ENCODE results near the gene XXYLT1. TPM values are rescaled to one million over a fixed set of nuclear protein-coding genes. Genes with fewer than 3 reads are reported as not detected.

XXYLT1 gene
- total RNA-seq, 1 donor from 2014 or later = 14.5 TPM

DNA sequence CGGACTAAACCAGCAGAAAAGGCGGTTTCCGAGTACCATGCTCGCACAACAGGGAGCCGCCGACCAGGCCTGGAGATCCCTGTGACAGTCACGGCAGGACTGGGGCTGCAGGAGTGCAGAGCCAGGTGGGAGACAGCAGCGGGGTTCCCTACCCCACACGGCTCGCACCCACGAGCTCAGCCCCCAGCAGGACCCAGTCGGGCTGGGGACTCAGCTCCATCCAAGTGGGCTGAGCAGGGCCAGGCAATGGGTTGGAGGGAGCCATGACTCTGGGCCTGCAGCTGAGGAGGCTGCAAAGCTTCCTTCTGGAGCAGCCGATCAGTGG, 15.8 kb downstream of the XXYLT1 start:
- Histone ChIP-seq H3K4me1 (peaks cover 61% of the 10 kb centered on the region), H3K36me3 (no peaks in the 10 kb centered on the region), H3K9me3 (no peaks in the 10 kb centered on the region), H3K27ac (no peak overlapping the region), H3K4me3 (no peak overlapping the region), H3K27me3 (no peaks in the 10 kb centered on the region)
- peak in 1 of 2 donors; percentile 52 for DNase-seq (ENCODE audit: extremely low spot score in 2 of 2)
- intact Hi-C loops (cut with DNase I) = loop anchor here (5.0 to 10.0 kb wide), 2 partner anchors 50 to 143 kb away; no protein-coding TSS in a partner anchor
- no peak for TF ChIP-seq POLR2AphosphoS5 (IDR thresholded peaks at IDR 0.05; ENCODE audit: insufficient read depth in 1 of 2, low read depth in 1 of 2)

DNA sequence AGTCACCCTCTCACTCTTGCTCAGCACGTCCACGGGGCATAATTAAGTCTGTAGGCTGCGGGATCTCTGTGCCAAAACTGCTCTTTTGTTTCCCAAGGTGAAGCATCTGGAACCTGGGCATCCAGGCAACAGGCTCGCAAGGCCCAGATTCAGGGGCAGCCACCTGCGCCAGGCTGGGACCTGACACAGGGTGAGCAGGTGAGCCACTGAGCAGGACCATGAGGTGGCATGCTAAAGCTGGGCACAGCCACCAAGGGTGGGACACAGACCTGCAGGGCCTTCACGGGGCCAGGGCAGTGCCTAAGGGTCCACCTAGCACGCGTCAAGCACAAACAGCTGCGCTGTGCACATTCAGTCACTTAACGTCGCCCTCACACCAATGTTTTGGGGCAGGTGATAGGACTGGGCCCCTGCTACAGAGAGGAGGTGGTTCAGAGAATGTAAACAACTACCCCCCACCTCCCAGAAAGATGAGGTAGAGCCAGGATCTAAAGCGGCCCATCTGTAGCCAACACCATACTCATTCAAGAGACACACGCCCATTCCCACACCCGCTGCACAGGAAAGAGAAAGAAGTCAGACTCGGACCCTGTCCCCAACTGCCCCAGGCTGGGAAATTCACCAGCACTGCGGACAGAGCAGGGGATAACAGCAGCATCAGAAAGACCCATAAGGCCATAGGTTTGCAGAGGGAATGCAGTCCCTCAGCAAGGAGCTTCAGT, 16.3 kb downstream of the XXYLT1 start:
- no peak for DNase-seq (ENCODE audit: extremely low spot score in 2 of 2)

DNA sequence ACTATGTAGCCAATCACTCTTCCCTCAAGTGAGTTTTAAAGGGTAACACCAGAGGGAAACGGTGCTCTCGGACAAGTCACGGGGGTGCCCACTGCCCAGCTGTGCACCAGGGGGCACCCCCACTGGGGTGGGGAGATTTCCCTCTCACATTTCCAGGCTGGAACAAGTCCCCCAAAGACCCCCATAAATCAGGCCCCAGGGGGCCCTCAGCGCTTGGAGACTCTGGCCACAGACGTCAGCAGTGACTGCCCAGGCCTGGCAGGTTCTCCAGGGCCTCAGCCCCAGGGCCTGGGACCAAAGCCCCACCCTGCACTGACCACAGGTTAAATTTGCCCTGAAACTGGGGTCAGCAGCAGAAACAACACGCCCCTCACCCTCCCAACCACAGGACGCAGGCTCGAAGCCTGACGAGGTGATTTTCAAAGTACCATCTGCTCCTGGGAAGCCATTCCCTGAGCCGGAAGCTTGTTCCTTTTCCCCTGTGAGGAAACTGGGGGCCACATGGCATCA, 17.0 kb downstream of the XXYLT1 start:
- Histone ChIP-seq H3K9me3 (no peaks in the 10 kb centered on the region), H3K27me3 (no peaks in the 10 kb centered on the region), H3K4me3 (no peak overlapping the region), H3K36me3 (no peaks in the 10 kb centered on the region), H3K27ac (peak overlapping the region; percentile 75), H3K4me1 (peaks cover 53% of the 10 kb centered on the region)
- no peak for TF ChIP-seq POLR2A (IDR thresholded peaks at IDR 0.05)
- TF ChIP-seq POLR2AphosphoS5 (IDR thresholded peaks at IDR 0.05; ENCODE audit: insufficient read depth in 1 of 2, low read depth in 1 of 2) = no peak
- intact Hi-C loops (cut with DNase I) = loop anchor here (10.0 kb wide), 1 partner anchor 49 kb away; no protein-coding TSS in a partner anchor
- DNase-seq (ENCODE audit: extremely low spot score in 2 of 2) = no peak

More for the DNA sequence above, 16.3 kb downstream of the XXYLT1 start:
- Histone ChIP-seq H3K9me3 (no peaks in the 10 kb centered on the region), H3K4me3 (no peak overlapping the region), H3K4me1 (peaks cover 60% of the 10 kb centered on the region), H3K36me3 (no peaks in the 10 kb centered on the region), H3K27me3 (no peaks in the 10 kb centered on the region), H3K27ac (peak overlapping the region; percentile 75)
- TF ChIP-seq POLR2AphosphoS5 (IDR thresholded peaks at IDR 0.05; ENCODE audit: insufficient read depth in 1 of 2, low read depth in 1 of 2) (no peak), POLR2A (IDR thresholded peaks at IDR 0.05) (no peak)
- TF ChIP-seq, protein P1, sequence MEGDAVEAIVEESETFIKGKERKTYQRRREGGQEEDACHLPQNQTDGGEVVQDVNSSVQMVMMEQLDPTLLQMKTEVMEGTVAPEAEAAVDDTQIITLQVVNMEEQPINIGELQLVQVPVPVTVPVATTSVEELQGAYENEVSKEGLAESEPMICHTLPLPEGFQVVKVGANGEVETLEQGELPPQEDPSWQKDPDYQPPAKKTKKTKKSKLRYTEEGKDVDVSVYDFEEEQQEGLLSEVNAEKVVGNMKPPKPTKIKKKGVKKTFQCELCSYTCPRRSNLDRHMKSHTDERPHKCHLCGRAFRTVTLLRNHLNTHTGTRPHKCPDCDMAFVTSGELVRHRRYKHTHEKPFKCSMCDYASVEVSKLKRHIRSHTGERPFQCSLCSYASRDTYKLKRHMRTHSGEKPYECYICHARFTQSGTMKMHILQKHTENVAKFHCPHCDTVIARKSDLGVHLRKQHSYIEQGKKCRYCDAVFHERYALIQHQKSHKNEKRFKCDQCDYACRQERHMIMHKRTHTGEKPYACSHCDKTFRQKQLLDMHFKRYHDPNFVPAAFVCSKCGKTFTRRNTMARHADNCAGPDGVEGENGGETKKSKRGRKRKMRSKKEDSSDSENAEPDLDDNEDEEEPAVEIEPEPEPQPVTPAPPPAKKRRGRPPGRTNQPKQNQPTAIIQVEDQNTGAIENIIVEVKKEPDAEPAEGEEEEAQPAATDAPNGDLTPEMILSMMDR (IDR thresholded peaks at IDR 0.05) = no peak
- intact Hi-C loops (cut with DNase I) = loop anchor here (5.0 to 10.0 kb wide), 2 partner anchors 50 to 142 kb away; no protein-coding TSS in a partner anchor

DNA sequence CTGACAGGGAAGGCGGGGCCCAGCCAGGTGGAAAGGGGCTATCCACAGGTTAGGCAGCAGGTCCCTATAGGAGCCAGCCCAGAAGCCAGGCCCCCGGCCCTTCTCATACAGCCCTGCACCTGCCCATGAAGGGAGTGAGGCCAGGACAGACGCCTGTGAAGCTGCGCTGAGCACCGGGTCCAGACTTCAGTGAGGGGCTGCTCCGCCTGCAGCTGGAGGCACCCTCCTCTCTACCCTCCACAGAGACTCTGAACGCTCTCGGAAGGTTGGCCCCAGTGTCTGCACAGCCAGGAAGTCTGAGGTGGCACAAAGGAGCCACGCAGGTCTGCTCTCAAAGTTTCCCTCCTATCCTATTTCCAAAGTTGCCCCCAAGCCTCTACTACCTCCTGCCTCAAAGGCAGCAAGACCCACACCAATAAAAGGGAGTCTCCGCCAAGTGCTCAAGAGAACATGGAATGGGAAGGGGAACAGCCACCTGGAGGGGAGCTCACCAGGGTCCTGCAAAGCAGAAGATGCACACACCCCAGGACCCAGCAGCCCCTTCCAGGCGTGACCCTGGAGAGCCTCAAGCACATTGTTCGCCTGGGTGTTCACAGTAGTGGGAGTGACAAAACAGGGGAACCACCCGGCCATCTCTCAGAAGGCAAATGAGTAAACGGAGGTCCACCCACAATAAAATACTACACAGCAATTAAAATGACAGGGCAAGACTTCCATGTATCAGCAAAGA, 19.5 kb downstream of the XXYLT1 start:
- peak in 1 of 2 donors; percentile 93 for DNase-seq (ENCODE audit: extremely low spot score in 2 of 2)
- intact Hi-C loops (cut with DNase I) = loop anchor here (10.0 kb wide), 1 partner anchor 47 kb away; no protein-coding TSS in a partner anchor
- H3K27me3 ChIP-seq = no peaks in the 10 kb centered on the region
- peak overlapping the region; percentile 75 for H3K27ac ChIP-seq
- H3K36me3 ChIP-seq = no peaks in the 10 kb centered on the region
- H3K4me1 ChIP-seq = peaks cover 36% of the 10 kb centered on the region
- H3K4me3 ChIP-seq = no peak overlapping the region
- no peak for TF ChIP-seq POLR2AphosphoS5 (IDR thresholded peaks at IDR 0.05; ENCODE audit: insufficient read depth in 1 of 2, low read depth in 1 of 2)
- TF ChIP-seq, protein P1 (IDR thresholded peaks at IDR 0.05) = no peak
- H3K9me3 ChIP-seq = no peaks in the 10 kb centered on the region

DNA sequence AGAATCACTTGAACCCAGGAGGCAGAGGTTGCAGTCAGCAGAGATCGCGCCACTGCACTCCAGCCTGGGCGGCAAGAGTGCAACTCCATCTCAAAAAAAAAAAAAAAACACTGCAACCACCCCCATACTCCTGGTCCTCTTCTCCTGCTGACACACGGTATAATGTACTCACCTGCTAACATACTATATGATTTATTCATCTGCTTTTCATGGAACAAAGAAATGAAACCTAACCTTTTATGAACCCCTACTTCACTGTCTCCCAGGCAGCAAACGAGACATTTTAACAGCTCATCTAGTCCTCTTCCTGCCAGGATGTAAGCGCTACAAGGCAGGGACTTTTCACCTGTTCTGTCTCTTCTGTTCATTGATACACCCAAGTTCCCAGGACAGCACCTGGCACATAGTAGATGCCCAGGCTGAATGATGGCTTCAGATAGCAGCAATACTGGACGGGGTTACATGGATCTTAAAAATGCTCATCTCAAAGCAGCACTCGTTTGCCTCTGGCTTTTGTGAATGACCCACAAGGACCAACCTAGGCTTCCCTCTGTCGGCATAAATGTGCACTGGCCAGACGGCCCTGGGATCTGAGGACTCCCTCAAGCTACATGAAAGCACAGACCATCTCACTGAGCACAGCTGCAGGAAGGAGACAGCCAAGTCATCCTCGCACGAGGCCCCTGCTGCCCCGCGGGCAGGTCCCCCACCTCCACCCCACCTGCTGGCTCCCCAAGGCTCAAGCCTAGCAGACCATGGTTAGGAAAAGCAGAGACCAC, 20.3 kb downstream of the XXYLT1 start:
- Histone ChIP-seq H3K36me3 (no peaks in the 10 kb centered on the region), H3K27ac (peak overlapping the region; percentile 75), H3K27me3 (no peaks in the 10 kb centered on the region), H3K4me3 (no peak overlapping the region), H3K4me1 (peaks cover 36% of the 10 kb centered on the region), H3K9me3 (no peaks in the 10 kb centered on the region)
- DNase-seq (ENCODE audit: extremely low spot score in 2 of 2) = peak; percentile 89
- intact Hi-C loops (cut with DNase I) = loop anchor here (10.0 kb wide), 1 partner anchor 46 kb away; no protein-coding TSS in a partner anchor
- TF ChIP-seq POLR2AphosphoS5 (IDR thresholded peaks at IDR 0.05; ENCODE audit: insufficient read depth in 1 of 2, low read depth in 1 of 2) (no peak), POLR2A (IDR thresholded peaks at IDR 0.05) (no peak)
- TF ChIP-seq, protein P1 (IDR thresholded peaks at IDR 0.05) = peak in 1 of 3 experiments; percentile 32

Data from vagina (tissue), 2 donors.